GM21737 (cell line): ENCODE results near the gene RANBP1.

Source experiments
- ATAC-seq: cut with Tn5 transposase; IDR thresholded peaks from one replicate; pipeline ENCODE4 v1.9.1; 2021; ENCODE audit warnings: mild to moderate bottlenecking, moderate library complexity; ENCODE audit not compliant: unreplicated experiment

RANBP1 gene

DNA sequence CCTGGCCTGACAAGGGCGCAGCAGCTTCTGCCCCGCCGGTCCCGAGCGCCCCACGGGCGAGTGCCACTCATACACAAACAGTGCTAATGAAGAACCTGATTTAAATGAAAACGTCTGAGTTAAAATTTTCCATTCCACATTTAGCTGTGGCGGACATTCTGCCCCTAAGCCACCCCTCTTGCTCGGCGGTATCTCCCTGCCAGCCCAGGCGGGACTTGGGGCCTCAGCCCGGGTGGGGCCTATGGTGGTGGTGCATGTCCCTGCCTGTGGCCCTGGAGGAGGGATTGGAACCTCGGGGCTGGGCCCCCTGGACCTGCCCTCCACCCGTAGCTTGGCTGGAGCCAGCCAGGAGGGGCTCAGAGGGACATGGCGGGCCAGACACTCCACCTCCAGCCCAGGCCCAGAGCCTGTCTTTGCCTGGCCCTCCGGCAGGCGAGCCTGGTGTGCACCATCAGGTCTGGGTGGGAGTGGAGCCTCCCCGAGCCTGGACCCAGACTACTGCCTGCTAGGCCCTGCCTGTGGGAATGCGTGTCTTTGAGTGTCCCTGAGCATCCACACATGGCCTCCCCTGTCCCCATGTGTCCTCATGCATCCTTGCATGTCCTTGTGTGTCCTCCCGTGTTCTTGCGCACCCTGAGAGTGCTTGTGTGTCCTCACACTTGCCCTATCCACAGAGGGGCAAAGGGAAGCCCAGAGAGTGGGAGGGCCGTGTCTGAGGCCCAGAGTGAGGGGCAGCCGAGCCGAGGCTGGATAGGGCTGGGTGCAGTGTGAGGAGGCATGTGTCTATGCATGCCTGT lies 20.1 kb downstream of the RANBP1 start:
- no peak for ATAC-seq

DNA sequence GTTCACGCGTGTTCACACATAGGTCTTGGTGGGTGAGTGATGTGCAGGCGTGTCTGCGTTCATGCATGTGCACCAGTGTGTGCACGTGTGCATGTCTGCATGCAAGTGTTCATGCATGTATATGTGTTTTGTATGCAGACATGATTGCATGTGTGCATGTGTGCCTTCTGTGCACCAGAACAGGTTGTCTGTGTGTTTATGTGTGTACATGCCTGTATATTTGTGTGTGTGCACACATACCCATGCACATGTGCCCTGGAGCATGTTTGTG lies 20.6 kb downstream of the RANBP1 start:
- no peak for ATAC-seq

DNA sequence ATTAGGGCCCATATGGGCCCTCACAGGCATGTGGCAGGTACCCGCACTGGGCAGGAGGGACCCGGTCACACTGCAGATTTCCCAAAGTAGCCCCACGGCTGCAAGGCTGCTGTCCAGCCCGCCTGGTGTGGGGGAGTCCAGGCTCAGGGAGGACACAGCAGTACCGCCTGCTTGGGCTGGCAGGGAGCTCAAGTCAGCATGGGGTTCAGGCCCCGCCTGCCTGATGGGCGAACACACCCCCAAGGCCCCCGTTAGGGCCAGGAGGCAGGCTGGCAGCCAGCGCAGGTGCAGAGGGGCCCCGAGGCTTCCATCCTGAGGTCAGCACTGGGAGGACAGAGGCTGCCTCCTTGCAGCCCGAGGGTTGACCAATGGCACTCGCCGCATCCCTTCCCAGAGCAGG lies 21.2 kb downstream of the RANBP1 start:
- no peak for ATAC-seq

DNA sequence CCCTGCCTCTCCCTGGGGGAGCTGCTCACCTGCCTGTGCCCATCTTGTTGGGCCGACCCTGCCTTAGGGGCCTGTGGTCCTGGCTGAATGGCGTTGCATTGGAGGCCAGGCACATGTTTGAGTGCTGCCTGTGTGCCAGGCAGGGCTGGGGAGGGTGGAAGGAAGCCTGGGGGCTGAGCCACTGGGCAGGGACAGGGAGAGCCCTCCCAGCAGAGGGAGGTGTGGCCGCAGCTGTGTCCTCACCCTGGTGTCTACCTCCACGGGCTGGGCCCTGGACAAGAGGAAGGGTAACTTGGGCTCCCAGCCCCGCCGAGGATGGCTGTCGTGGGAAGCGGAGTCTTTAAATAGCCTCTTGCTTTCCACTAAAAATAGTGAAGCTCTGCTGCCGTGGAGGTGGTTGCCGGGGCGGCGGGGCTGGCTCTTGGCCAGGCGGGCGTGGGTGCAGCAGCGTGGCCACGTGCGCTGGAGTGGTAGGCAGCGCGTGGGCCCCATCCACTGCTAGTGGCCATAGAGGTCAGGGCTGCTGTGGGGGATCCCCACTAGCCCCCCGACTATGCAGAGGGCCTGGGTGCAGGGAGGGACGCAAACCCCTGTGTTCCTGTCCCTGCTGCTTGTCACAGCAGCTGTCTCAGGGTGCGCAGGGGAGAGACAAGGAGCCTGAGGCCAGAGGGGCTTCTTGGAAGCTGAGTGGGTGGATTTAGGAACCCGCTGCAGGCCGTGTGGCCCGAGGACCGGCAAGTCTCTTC lies 21.9 kb downstream of the RANBP1 start:
- no peak for ATAC-seq

DNA sequence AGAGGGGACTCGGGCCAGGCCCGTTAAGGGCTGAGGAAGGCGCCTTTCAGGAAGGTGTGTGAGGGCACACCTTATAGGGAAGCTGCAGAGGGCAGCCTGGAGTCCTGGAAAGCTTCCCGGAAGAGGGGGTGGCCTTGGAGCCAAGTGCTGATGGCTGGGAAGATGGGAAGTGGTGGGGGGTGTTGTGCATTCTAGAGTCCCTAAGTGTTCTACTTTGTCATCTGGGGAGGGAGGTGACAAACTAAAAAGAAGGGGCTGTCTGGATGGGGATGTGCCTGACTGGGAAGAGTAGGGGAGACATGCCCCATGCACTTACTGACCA lies 22.5 kb downstream of the RANBP1 start:
- no peak for ATAC-seq

DNA sequence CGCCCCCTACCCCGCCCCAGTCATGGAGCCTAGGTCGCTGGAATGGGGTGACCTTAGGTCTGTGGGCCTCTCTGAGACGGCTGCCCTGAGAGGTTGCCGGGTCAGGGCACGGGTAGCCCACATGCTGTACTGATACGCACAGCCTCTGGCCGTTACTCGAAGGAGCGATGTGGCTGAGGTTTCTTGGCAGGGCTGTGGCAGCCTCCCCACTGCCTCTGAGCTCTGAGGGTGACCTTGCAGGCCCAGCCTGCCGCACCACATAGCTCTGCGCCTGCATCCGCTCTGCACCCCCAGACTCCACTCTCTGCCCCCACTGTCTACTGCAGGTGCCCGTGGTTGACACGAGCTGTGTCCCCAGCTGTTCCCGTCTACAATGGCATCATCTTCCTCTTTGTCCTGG lies 23.0 kb downstream of the RANBP1 start:
- ATAC-seq, result no peak

DNA sequence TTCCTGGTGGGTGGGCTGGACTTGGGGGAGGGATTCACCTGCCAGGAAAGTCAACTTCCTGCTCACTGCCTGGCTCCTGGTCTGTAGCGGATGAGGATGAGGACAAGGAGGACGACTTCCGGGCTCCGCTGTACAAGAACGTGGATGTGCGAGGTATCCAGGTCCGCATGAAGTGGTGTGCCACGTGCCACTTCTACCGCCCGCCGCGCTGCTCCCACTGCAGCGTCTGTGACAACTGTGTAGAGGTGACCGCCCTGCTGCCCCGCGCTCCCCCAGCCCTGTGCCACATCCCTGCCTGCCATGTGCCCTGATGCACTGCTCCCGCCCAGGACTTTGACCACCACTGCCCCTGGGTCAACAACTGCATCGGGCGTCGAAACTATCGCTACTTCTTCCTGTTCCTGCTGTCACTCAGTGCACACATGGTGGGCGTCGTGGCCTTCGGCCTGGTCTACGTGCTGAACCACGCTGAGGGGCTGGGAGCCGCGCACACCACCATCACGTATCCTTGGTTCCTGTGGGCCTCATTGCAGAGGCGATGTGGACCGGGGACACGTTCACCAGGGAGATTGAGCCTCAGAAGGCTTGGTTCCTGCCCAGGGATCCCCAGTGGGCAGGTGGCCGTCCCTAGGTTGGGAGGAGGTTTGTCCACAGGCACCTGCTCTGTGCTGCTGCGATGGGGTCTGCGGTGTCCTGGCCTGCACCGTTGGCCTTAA lies 23.6 kb downstream of the RANBP1 start:
- ATAC-seq, result no peak

DNA sequence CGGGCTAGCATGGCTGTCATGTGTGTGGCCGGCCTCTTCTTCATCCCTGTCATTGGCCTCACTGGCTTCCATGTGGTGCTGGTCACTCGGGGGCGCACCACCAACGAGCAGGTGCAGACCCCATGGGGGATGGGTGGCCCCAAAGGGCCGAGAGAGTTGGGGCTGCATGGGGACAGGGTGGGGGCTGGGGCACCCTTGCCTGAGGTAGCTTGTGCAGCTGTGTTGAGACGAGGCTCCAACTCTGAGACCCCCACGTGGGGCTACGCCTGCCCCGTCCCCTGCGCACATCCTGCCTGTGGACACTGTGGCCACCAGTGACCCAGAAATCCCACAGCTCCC lies 24.2 kb downstream of the RANBP1 start:
- ATAC-seq, result no peak

DNA sequence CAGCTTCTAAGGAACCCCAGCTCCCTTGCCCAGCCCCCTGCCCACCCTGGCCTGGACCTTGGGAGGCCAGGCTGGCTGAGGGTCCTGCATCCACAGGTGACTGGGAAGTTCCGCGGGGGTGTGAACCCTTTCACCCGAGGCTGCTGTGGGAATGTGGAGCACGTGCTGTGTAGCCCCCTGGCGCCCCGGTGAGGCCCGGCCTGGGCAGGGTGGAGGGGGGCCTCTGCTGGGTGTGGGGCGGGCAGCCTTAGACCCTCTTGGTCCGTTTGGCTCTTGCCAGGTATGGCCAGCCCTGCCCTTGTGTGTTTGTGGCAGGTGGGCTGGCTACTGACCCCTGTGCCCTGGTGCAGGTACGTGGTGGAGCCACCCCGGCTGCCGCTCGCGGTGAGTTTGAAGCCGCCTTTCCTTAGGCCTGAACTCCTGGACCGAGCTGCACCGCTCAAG lies 24.6 kb downstream of the RANBP1 start:
- ATAC-seq, result no peak

DNA sequence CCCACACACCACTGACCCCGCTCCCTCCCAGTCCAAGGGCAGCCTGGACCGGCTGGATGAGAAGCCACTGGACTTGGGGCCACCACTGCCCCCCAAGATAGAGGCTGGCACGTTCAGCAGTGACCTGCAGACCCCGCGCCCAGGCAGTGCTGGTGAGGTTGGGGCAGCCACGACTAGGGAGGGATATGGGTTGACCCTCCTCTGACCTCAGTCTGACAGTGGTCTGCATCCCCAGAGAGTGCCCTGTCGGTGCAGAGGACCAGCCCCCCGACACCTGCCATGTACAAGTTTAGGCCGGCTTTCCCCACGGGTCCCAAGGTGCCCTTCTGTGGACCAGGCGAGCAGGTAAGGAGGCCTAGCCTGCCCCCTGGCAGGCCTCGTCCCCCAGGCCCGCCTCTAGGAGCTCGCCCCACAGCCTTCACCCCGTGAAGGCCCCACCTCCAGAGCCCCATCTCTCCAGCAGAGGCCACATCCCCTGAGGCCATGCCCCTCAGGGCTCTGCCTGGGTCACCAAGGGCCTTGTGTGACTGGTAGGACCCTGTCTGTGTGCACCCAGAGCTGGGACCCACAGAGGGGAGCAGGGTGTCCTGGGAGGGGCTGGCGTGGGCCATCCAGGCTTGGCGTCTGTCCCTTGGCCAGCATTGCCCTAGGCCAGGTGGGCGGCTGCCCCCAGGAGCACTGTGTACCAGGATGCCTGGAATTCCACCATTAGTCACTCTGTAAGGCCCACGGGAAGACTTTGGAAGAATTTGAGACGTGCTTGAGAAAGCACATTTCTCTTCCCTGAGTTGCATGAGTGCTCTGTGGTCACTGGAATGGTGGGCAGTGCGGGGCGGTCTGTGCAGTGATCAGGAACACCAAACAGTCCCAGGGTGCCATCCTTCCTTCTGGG lies 25.5 kb downstream of the RANBP1 start:
- ATAC-seq, result no peak

DNA sequence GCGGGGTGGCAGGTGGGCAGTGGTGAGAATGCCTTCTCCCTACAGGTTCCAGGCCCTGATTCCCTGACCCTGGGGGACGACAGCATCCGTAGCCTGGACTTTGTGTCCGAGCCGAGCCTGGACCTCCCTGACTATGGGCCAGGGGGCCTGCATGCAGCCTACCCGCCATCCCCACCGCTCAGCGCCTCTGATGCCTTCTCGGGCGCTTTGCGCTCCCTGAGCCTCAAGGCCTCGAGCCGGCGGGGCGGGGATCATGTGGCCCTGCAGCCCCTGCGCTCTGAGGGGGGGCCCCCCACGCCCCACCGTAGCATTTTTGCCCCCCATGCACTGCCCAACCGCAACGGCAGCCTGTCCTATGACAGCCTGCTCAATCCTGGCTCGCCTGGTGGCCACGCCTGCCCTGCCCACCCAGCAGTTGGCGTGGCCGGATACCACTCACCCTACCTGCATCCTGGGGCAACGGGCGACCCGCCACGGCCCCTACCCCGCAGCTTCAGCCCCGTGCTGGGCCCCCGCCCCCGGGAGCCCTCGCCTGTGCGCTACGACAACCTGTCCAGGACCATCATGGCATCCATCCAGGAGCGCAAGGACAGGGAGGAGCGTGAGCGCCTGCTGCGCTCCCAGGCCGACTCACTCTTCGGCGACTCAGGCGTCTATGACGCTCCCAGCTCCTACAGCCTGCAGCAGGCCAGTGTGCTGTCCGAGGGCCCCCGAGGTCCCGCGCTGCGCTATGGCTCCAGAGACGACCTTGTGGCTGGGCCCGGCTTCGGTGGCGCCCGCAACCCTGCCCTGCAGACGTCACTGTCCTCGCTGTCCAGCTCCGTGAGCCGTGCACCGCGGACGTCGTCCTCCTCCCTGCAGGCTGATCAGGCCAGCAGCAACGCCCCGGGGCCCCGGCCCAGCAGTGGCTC lies 27.1 kb downstream of the RANBP1 start:
- no peak for ATAC-seq

DNA sequence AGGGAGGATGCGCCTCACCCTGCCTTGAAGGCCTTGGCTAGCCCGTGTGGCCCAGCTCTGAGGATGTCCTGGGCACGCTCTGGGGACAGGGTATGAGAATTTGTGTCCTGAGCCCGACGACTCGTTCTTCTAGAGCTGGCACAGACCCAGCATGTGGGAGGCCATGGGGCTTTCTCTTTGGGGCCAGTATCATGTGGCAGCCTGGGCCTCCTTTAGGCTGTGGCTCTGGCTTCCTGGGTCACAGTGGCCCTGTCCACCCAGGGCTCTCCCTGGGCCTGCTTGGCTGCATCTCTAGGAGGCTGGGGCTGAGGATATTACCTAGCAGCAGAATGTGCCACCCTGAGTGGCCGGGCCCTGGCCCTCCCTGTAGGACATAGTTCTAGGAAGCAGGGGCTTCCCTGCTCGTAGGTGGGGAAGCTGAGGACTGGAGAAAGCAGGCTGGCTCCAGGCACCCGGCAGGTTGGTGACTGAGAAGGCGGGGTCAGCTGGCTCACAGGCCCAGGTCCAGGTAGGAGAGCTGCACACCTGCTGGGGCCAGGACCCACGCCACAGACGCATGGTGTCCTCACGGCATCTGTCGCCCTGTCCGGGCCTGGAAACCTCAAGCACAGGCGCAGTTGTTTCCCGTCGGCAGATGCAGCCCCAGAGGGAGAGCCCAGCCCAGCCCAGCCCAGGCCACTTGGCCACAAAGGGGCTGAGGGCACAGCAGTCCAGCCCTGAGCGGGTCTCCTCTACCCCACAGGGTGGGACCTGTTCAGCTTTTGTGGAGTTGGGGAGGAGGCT lies 28.2 kb downstream of the RANBP1 start:
- ATAC-seq, result no peak

DNA sequence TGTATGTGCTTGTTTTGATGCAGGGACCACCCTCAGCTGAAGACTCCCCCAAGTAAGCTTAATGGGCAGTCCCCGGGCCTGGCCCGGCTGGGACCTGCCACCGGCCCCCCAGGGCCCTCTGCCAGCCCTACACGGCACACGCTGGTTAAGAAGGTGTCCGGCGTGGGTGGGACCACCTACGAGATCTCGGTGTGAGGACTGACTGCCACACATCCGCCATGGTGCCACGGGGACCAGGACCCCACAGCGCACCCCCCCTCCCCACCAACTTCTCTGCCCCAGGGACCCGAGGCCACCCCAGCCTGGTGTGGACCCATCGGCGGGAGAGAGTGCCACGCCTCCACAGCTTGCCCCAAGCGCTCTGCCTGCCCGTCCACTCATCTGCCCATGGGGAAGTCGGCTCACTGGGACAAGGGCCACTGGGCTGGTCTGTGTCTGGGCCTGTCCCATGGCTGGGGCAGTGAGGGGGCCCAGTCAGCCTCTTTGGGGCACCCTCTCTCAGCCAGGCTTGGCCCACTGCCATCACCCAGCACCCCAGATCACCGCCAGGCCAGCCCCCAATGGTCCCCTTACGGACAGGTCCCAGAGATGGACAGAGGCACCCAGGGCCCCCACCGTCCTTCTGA lies 29.4 kb downstream of the RANBP1 start:
- no peak for ATAC-seq

DNA sequence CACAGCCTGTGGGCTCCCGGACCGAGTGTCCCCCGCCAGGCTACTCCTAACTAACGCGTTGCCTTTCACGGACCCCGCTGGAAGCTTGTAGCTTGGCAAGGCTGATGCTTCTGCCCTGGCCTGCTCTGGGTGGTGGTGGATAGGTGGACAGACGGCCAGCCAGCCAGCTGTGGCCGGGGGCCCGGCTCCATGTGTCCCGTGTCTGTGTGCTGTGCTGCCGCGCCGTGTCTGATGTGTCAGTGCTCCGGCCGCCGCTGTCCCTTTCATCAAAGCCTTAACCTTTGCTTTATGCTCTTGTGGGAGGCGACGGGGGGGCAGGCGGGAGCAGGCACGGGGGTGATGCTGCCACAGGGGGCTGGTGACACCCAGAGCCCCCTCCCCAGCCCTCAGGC lies 29.9 kb downstream of the RANBP1 start:
- ATAC-seq, result no peak

DNA sequence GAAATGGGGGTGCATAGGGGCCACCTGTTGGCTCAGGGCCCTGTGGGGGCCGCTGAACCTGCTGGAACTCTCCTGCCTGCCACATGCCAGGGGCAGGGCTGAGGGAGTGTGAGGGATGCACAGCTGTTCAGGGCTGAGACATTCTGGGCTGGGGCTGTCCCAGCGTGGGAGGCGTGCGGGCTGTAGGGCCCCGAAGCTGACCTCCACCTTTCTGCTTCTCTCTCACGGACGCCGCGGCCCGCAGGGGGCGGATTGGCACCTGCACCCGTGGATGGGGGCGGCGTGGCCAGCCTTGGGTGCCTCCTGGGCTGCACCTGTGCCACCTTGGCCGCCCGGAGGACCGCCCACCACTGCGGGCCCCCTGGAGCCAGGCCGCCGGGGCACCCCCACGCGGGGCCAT lies 30.9 kb downstream of the RANBP1 start:
- ATAC-seq, result no peak

DNA sequence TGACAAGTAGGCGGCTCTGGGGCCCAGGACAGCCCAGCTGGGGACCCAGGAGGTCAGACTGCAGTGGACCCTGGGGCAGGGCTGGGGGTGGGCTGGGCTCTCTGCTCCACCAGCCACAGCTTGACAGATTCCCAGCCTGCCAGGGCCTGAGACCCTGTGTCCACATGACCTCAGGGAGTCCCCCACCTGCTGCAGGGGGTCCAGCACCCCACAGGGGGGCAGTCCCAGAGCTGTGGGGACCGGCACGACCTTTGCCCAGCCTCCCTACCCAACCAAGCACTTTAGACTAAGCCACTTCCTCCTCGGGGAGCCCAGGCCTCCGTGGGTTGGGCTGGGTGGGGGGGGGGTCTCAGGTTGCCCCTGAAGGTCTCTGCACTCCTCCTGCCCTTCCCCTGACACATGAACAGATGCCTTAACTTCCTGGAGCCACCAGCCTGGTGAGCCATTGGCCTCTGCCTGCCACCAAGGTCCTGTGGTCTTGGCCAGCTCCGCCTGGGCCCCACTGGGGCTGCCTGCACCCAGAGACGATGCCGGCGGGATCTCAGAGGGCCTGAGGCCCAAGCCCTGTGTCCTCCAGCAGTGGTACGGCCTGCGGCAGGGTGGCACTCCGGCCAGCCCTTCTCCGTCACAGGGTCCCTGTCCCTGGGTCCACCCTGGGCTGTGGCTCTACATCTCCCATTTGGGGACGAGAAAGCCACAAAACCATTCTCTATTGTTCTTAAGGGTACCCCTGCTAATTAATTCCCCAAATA lies 31.5 kb downstream of the RANBP1 start:
- ATAC-seq, result no peak

DNA sequence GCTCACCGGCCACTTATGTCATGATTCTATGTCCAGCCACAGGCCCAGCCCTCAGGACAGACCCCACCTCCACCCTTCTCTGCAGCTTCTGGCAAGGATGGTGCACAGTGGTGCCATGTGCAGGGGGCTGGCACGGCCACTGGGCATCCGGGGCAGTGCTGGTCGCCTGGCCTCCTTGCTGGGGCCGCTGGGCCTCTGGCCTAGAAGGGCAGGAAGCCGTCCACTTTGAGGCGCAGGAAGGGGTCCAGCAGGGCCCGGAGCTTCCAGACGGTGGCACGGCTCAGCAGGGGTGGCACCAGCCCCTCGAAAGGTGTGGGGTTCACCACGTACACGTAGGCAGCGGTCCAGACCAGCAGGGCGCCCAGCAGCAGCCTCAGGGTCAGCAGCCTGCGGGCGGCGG lies 32.5 kb downstream of the RANBP1 start:
- no peak for ATAC-seq
